HG03280 (cell line): ENCODE data around the gene ACAP1.

Source experiments
- ATAC-seq: cut with Tn5 transposase; IDR thresholded peaks from one replicate; pipeline ENCODE4 v1.9.1; 2021; ENCODE audit warnings: mild to moderate bottlenecking, moderate library complexity; ENCODE audit not compliant: unreplicated experiment

Gene ACAP1

GRCh38 chr17:7311110-7311705, 25.1 kb upstream of the ACAP1 start:
- no peak for ATAC-seq

GRCh38 chr17:7312432-7313087, 23.8 kb upstream of the ACAP1 start:
- ATAC-seq = no peak

- no peak for ATAC-seq
Observed at GRCh38 chr17:7313088-7313889, 23.0 kb upstream of the ACAP1 start.

- no peak for ATAC-seq
Observed at GRCh38 chr17:7313890-7314718, 22.2 kb upstream of the ACAP1 start.

- ATAC-seq = peak; percentile 74
Observed at GRCh38 chr17:7314719-7315569, 21.4 kb upstream of the ACAP1 start, which contains the start of gene GPS2. TSS of gene GPS2 (minus strand) at chr17:7315360. CDS start at chr17:7315052, 308 bp downstream.

GRCh38 chr17:7315570-7316235, 20.6 kb upstream of the ACAP1 start:
- ATAC-seq = no peak

- no peak for ATAC-seq
Observed at GRCh38 chr17:7317161-7317803, 19.0 kb upstream of the ACAP1 start.

GRCh38 chr17:7318121-7318860, 18.0 kb upstream of the ACAP1 start:
- no peak for ATAC-seq

- ATAC-seq = no peak
Observed at GRCh38 chr17:7321466-7321865, 14.9 kb upstream of the ACAP1 start.

- no peak for ATAC-seq
Observed at GRCh38 chr17:7322520-7323194, 13.7 kb upstream of the ACAP1 start.

GRCh38 chr17:7323731-7324437, 12.4 kb upstream of the ACAP1 start:
- ATAC-seq = no peak

GRCh38 chr17:7324438-7324779, 11.9 kb upstream of the ACAP1 start:
- no peak for ATAC-seq

- ATAC-seq = no peak
Observed at GRCh38 chr17:7325031-7325528, 11.2 kb upstream of the ACAP1 start.

GRCh38 chr17:7326186-7326585, 10.1 kb upstream of the ACAP1 start:
- no peak for ATAC-seq

GRCh38 chr17:7327056-7327455, 9.3 kb upstream of the ACAP1 start:
- no peak for ATAC-seq

- no peak for ATAC-seq
Observed at GRCh38 chr17:7327501-7327900, 8.8 kb upstream of the ACAP1 start.

GRCh38 chr17:7328009-7328408, 8.3 kb upstream of the ACAP1 start:
- no peak for ATAC-seq
